Measurements from ENCODE around the gene TAPT1. TPM values are rescaled to one million over a fixed set of nuclear protein-coding genes. Genes with fewer than 3 reads are reported as not detected.

TAPT1 gene
- total and polyA plus RNA-seq, 2 of the 13 experiments (the other 11 are each of a cell fraction or from before 2014, with no cell fraction given): 24.5 to 25.3 TPM

- TF ChIP-seq ZNF746 (CRISPR knock-in tag; IDR thresholded peaks at IDR 0.05) (no peak), ZNF766 (CRISPR knock-in tag; IDR thresholded peaks at IDR 0.05; ENCODE audit: borderline replicate concordance) (no peak), PHF21A (CRISPR knock-in tag; IDR thresholded peaks at IDR 0.05) (peak; percentile 83), BHLHE40 (IDR thresholded peaks at IDR 0.05; ENCODE audit: low read length) (no peak), SOX13 (IDR thresholded peaks at IDR 0.05) (no peak), SOX13 (CRISPR knock-in tag; conservative IDR thresholded peaks at IDR 0.05 in 1 of 2, IDR thresholded peaks at IDR 0.05 in 1 of 2) (peak in 1 of 2 experiments; percentile 72; a peak in 2 of 4 replicates), ZNF724P (CRISPR knock-in tag; IDR thresholded peaks at IDR 0.05; ENCODE audit: borderline replicate concordance) (no peak), ZNF772 (CRISPR knock-in tag; IDR thresholded peaks at IDR 0.05) (no peak), ZNF33B (CRISPR knock-in tag; IDR thresholded peaks at IDR 0.05) (no peak), TMF1 (CRISPR knock-in tag; IDR thresholded peaks at IDR 0.05; ENCODE audit: low read depth) (no peak), ZNF496 (CRISPR knock-in tag; IDR thresholded peaks at IDR 0.05; ENCODE audit: insufficient replicate concordance) (no peak), ZNF503 (CRISPR knock-in tag; IDR thresholded peaks at IDR 0.05) (peak; percentile 65; the same call in 1 of the 2 replicates), REL (CRISPR knock-in tag; conservative IDR thresholded peaks at IDR 0.05) (no peak), MTF1 (CRISPR knock-in tag; IDR thresholded peaks at IDR 0.05) (no peak), SNAPC4 (CRISPR knock-in tag; IDR thresholded peaks at IDR 0.05) (no peak), GMEB2 (CRISPR knock-in tag; IDR thresholded peaks at IDR 0.05; ENCODE audit: low read depth) (no peak), JUND (CRISPR knock-in tag; IDR thresholded peaks at IDR 0.05) (no peak), ZNF572 (CRISPR knock-in tag; IDR thresholded peaks at IDR 0.05) (no peak), JARID2 (CRISPR knock-in tag; IDR thresholded peaks at IDR 0.05; ENCODE audit: insufficient replicate concordance) (no peak), ZNF253 (CRISPR knock-in tag; IDR thresholded peaks at IDR 0.05; ENCODE audit: borderline replicate concordance) (no peak), NR0B2 (CRISPR knock-in tag; IDR thresholded peaks at IDR 0.05) (no peak), KAT7 (CRISPR knock-in tag; IDR thresholded peaks at IDR 0.05; ENCODE audit: borderline replicate concordance) (no peak), ZNF260 (CRISPR knock-in tag; IDR thresholded peaks at IDR 0.05; ENCODE audit: borderline replicate concordance, low read depth) (no peak), SP4 (CRISPR knock-in tag; IDR thresholded peaks at IDR 0.05) (no peak)
These were observed 85.4 kb downstream of the TAPT1 start (continued) for GRCh38 chr4:16140879-16141249.

Measured in HepG2 (cell line).